GM21515 (cell line): ENCODE data around the gene DDX28.
"Not testable (repeated sequence)": the region's sequence is repeated elsewhere in the genome, so short reads cannot be mapped to it uniquely, and the experiment has no call there.

Experiments used
- ATAC-seq: cut with Tn5 transposase; IDR thresholded peaks from one replicate; pipeline ENCODE4 v1.9.1; 2021; ENCODE audit not compliant: unreplicated experiment

DDX28 gene

DNA sequence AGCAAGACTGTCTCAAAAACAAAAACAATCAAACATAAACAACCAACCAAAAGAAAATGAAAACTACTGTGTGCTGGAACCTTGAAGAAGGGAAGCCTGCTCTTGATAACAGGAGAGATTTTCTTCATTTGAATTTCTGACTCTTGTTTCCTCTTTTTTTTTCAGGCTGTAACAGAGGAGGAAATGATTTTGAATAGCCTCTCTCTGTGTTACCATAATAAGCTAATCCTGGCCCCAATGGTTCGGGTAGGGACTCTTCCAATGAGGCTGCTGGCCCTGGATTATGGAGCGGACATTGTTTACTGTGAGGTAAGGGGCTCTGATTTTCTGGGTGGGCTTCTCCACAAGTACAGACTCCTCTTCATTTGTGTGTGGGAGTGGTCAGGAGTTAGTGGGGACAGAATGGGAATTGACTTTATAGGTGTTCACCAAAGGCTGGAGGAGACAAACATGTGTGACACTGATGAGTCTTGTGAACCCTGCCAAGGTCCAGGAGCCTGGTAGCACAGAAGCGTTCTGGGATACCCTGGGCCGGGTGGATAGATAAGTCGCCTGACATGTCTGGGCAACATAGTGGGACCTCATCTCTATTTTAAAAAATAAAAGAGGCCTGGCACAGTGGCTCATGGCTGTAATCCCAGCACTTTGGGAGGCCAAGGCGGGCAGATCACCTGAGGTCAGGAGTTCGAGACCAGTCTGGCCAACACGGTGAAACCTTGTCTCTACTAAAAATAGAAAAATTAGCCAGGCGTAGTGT is 15.0 kb upstream of the DDX28 start:
- no peak for ATAC-seq

DNA sequence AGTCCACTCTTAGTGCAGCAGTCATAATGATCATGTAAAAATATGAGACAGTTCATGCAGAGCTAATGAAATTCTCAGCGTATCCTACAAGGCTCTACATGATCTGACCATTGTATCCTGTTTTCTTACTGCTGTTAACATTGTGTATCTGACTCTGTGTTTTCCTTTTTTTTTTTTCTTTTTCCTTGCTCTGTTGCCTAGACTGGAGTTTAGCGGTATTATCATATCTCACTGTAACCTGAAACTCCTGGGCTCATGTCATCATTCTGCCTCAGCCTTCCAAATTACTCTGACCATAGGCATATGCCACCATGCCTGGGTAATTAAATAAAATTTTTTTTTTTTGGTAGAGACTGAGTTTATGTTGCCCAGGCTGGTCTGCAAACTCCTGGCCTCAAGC is 12.2 kb upstream of the DDX28 start:
- ATAC-seq, result no peak

DNA sequence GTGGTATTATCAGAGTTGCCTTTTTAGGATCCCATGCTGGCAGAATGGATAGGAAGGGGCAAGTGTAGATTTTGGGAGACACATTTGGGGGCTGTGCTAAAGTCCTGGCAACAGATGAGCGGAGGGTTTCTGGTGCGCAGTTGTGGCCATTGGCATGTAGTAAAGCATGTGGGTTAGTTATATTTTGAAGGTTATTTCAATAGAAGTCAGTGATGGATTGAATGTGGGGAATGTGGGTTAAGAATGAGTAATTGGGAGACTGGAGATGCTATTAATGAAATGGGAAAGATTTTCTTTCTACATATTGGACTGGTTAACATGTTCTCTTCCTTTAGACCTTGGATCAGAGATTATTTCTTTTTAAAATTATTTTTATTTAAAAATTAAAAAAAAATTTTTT is 10.1 kb upstream of the DDX28 start:
- no peak for ATAC-seq

DNA sequence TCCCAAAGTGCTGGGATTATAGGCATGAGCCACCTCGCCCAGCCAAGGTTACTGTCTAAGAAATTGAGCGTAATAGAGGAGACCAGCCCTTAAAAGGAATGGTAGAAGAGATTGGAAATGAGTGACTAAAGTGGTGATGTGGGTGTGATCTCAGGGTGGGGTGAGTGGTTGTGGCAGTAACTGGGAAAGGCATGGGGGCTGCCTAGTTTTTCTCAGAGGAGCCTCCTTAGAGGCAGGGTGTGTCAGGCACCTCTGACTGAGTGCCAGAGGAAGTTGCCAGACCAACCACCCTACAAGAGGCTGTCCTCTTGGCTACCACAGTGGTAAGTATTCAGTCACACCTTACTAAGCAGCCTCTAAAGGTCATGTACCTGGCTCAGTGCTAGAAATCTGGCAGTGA is 8.9 kb upstream of the DDX28 start:
- no peak for ATAC-seq

DNA sequence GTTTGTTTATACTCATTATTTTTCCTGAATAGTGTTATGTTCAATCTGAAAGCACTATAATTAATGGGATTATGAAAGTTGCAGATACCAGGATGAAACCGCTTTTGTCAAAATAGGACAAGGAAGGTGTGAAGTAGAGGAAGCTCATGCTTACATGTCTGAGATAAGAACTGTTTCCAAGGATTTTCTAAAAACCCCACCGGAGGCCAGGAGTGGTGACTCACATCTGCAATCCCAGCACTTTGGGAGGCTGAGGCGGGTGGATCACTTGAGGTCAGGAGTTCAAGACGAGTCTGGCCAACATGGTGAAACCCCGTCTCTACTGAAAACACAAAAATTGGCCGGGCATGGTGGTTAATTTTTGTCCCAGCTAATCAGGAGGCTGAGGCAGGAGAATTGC is 7.1 kb upstream of the DDX28 start:
- not testable (repeated sequence) for ATAC-seq

DNA sequence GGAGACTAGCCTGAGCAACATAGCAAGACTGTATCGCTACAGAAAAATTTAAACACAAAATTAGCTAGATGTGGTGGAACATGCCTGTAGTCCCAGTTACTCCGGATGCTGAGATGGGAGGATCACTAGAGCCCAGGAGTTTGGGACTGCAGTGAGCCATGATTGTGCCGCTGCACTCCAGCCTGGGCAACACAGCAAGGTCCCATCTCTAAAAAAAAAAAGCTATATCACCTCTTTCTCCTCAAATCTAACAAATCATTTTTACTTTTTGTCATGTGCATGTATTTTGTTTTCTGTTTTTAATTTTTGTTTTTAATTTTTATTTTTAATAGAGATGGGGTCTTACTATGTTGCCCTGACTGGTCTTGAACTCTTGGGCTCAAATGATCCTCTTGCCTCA is 6.0 kb upstream of the DDX28 start:
- ATAC-seq, result no peak

DNA sequence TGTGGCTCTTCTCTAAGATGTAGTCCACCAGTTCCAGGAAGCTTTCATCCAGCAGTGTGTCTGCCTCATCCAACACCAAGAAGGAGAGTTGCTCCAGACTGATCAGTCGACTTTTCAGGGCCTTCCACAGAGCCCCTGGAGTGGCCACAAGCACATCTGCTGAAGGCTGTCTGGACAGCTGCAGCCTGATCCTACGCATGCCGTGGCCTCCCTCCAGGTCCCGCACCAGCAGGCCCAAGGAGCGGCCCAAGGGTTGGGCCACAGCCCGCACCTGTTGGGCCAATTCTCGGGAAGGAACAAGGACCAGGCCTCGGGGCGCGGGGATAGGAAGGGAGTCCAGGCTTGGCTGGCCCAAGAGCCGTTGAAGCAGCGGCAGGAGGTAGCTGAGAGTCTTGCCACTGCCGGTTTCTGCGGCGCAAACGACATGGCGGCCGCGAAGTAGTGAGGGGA is 729 bp downstream of the DDX28 start:
- ATAC-seq, result peak; percentile 6

DNA sequence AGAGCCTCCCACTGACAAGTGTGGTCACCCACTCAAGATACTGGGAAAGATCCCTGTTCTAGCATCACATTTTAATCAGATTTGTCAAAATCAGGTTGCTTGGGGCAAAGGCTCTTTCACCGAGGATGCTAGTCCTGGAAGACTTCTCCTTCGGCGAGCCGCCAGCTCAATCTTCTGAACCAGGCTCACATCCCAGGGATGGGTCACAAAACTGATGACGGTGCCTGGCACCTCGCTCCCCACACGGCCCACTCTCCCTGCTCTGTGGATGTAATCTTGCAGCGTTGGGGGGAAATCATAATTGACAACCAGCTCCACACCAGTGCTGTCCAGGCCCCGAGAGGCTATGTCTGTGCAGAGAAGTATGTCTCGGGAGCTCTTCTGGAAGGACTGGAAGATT is 1.5 kb downstream of the DDX28 start:
- ATAC-seq, result no peak

DNA sequence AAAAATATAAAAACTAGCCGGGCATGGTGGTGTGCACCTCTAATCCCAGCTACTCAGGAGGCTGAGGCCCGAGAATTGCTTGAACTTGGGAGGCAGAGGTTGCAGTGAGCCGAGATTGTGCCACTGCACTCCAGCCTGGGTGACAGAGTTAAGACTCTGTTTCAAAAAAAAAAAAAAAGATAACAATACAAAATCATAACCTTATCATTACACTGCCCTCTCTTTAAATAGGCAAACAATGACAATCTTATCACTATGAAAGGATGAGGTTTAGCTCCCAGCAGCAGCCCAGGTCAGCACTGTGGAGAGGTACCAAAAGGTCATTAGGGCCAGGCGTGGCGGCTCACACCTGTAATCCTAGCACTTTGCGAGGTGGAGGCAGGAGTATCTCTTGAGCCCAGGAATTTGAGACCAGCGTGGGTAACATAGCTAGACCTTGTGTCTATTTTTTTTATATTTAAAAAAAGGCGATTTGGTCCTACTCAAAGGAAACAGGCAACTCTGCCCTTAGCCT is 3.8 kb downstream of the DDX28 start:
- ATAC-seq, result no peak

DNA sequence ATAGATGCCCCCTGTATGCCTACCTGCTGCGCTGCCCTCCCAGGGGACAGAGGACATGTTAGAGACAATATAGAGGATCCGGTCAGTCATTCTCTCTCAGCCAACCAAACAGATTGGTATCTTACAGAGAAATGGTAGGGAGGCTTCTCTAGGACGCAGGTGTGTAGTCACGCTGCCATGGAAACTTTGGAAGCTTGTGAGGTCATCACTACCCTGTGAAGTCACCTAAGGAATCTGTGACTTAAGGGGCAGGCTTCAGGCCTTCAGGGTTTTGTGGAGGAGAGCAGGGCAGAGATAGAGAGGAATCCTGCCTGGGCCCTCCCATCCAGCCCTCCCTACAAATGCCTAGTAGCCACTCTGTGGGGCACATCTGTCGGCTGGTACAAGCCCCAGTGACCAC is 7.4 kb downstream of the DDX28 start, which contains the start of gene DPEP2NB:
Gene DPEP2NB (minus strand): TSS at position 231 of the 400 bp plus-strand sequence. CDS start 141 bp downstream, at position 90.
- no peak for ATAC-seq

DNA sequence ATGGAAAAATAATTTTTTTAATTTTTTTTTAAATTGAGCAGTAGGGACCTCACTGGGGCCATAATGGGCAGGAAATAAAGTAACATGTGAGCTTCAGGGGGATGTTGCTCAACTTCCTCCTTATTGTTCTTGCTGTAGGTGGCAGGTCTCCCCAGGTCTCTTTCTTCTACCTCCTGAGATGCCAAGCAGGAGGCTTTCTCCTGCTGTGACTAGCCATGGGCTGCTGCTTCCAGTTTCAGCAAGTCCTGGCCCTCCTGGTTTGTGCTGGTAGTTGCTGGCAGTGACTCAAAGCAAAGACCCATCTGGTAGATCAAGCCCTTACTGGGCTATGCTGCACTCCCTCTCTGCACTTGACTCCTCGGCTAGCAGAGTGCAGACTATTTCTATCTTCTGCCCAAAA is 9.6 kb downstream of the DDX28 start:
- no peak for ATAC-seq

DNA sequence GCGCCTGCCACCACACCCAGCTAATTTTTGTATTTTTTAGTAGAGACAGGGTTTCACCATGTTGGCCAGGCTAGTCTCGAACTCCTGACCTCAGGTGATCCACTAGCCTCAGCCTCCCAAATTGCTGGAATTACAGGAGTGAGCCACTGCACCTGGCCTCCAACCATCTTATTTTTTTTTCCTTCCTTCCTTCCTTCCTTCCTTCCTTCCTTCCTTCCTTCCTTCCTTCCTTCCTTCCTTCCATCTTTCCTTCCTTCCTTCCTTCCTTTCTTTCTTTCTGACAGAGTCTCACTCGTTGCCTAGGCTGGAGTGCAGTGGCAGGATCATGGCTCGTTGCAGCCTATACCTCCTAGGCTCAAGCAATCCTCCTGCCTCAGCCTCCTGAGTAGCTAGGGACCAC is 13.2 kb downstream of the DDX28 start:
- ATAC-seq, result not testable (repeated sequence)

DNA sequence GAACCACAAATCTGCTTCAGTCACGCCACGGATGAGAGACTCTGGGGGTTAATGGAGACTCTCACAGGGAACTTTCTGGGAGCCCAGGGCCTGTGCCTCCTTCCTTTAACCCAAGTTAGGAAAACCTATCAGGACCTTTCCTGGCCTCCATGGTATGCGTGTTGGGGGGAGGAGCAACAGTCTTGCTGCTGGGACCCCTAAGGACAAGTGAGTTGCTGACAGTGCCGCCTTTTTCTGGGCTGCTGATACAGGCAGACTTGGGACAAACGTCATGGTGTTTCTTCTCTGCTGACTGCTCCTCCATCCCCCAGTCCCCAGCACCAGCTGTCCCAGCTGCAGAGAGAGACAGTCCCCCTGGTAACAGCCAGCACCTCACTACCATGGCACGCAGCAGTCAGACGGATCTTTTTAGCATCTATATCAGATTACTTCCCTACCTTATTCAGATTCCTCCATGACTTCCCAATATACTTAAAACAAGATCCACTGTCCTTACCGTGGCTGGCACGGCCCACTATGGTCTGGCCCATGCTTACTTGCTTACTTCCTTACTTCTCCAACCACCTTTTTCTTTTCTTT is 13.8 kb downstream of the DDX28 start:
- no peak for ATAC-seq

DNA sequence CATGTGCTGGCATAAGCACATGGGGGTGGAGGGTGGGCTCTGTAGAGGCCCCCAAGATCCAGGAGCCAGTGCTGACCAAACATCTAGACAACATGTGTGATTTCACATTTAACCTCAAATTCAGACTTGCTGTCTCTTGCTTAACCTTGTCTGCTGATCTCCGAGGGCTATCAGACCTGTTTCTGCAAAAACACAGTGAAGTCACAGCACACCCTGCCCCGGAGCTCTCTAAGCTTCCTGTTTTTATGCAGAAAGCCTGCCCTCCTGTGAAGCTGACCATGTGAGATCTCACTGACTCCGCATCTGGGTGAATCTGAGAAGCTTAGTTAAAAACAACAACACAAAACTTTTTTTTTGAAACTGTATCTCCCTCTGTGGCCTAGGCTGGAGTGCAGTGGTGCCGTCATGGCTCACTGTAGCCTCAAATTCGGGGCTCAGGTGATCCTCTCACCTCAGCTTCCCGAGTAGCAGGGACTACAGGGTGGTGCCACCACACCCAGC is 17.2 kb downstream of the DDX28 start:
- ATAC-seq, result no peak

DNA sequence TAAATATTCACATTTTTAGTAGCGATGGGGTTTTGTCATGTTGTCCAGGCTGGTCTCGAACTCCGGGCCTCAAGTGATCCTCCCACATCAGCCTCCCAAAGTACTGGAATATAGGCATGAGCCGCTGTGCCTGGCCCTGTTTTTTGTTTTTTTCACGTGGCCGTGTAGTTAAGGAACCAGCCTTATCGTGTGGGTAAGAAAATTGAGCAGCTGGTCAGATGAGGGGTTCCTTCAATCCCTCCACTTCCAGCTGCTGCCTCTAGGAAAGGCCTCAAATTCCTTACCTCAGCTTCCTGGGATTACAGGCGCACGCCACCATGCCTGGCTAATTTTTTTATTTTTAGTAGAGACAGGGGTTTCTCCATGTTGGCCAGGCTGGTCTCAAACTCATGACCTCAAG is 17.8 kb downstream of the DDX28 start:
- ATAC-seq, result no peak

DNA sequence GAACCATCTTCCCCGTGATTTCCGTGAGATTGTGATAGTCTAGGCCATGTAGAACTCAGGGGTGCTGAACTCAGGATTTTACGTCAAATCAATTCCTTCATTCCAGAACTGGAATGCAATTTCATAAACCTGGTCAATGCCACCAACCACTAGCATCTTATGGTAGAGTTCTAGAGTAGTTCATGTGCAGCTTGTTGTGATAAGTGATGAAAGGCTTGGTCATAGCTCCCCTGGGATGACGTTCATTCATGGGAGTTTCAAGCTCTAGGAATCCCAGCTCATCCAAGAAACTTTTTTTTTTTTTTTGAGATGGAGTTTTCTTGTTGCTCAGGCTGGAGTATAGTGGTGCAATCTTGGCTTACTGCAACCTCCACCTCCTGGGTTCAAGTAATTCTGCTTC is 20.0 kb downstream of the DDX28 start:
- no peak for ATAC-seq

DNA sequence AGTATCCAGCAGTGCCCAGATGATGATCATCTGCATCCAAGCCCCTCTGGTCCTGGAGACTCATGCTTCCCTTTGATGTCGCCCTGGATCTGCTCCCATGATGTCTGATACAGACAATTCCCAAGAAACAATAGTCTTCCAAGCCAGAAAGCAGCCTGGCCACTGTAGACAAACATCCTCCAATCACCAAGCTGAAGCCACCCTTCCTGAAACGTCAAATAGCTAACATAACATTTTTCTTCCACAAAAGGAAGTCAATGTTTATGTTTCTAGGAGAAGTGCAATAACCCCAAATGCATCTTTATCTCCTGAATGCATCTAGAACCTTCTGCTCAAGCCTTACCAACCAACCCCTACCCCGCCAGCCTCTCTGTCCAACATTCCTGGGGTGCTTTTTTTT is 22.6 kb downstream of the DDX28 start:
- ATAC-seq, result no peak

DNA sequence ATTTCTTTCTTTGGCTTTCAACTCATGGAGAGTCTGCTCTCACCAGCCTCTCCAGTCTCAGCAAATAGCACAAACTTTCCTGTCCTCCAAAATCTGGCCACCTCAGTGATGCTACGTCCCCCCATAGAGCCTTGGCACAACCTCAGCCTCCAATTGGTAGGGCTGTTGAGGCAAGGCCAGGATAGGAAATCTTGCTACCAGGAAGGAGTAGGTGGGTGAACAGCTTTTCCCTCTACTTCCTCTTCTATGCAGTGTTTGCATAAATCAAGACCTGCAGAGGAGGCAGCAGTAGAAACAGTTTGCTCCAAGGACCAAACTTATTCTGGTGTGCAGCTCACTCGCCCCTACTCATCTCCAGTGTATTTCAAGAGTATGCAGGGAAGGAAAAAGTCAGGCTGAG is 23.0 kb downstream of the DDX28 start:
- ATAC-seq, result no peak

DNA sequence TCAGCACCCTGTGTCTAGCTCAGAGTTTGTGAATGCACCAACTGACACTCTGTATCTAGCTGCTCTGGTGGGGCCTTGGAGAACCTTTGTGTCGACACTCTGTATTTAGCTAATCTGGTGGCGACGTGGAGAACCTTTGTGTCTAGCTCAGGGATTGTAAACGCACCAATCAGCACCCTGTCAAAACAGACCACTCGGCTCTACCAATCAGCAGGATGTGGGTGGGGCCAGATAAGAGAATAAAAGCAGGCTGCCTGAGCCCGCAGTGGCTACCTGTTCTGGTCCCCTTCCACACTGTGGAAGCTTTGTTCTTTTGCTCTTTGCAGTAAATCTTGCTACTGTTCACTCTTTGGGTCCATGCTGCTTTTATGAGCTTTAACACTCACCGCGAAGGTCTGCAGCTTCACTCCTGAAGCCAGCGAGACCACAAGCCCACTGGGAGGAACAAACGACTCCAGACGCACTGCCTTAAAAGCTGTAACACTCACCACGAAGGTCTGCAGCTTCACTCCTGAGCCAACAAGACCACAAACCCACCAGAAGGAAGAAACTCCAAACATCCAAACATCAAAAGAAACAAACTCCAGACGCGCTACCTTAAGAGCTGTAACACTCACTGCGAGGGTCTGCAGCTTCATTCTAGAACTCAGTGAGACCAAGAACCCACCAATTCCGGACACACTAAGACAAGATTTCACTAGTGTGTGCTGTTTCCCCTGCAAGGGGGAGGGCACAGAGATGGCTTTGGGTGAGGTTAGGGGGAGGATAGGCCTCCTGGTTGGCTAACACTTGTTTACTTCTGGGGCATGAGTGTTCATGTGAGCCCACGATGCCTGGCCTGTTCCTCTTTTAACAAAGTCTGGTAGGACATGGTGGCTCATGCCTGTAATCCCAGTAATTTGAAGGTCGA is 24.0 kb downstream of the DDX28 start, which contains the start of gene DPEP2:
Gene DPEP2 (minus strand): TSS at position 706 of the 910 bp plus-strand sequence. CDS start 6,272 bp downstream, outside the sequence.
- ATAC-seq, result not testable (repeated sequence)

DNA sequence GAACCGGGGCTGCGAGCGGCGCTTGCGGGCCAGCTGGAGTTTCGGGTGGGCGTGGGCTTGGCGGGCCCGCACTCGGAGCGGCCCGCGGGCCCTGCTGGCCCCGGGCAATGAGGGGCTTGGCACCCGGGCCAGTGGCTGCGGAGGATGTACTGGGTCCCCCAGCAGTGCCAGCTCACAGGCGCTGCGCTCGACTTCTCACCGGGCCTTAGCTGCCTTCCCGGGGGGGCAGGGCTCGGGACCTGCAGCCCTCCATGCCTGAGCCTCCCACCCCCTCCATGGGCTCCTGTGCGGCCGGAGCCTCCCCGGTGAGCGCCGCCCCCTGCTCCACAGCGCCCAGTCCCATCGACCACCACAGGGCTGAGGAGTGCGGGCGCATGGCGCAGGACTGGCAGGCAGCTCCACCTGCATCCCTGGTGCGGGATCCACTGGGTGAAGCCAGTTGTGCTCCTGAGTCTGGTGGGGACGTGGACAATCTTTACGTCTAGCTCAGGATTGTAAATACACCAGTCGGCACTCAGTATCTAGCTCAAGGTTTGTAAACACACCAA is 24.7 kb downstream of the DDX28 start:
- ATAC-seq, result not testable (repeated sequence)

DNA sequence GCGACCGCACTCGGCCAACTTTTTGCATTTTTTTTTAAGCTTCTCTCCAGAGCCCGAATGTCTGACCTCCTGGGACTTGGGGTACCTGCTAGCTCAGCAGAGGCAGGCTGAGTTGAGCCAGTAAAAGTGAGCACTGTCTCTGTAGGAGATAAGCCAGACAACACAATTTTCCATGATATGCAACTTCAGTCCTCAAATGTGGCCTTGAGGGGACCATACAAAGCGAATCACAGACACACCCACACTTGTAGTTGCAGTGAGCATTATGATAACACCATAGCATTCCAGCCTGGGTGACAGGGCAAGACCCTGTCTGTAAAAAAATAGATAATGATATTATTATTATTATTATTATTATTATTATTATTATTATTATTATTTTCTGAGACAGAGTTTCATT is 26.4 kb downstream of the DDX28 start:
- ATAC-seq, result no peak
